ENCODE results near the gene TRIM63.

DNA sequence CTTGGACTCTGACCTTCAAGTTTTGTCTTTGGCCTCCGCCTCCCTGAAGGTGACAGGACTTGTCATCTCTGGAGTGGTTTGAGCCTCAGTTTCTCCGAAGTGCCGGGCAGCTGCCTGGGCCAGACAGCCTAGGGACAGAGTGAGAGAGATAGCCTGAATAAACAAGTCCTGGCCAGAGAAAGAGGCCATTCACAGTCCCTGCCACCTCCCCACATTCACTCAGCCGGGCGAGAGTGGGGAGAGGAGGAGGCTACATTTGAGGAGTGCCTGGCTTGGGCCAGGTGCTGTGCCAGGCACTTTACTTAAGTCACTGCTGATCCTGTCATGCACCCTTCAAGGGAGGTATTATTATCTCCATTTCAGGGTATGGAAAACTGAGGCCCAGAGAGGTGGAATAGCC lies 42.4 kb downstream of the TRIM63 start:
- TF ChIP-seq, protein P1, sequence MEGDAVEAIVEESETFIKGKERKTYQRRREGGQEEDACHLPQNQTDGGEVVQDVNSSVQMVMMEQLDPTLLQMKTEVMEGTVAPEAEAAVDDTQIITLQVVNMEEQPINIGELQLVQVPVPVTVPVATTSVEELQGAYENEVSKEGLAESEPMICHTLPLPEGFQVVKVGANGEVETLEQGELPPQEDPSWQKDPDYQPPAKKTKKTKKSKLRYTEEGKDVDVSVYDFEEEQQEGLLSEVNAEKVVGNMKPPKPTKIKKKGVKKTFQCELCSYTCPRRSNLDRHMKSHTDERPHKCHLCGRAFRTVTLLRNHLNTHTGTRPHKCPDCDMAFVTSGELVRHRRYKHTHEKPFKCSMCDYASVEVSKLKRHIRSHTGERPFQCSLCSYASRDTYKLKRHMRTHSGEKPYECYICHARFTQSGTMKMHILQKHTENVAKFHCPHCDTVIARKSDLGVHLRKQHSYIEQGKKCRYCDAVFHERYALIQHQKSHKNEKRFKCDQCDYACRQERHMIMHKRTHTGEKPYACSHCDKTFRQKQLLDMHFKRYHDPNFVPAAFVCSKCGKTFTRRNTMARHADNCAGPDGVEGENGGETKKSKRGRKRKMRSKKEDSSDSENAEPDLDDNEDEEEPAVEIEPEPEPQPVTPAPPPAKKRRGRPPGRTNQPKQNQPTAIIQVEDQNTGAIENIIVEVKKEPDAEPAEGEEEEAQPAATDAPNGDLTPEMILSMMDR (IDR thresholded peaks at IDR 0.05), result no peak
- no peak for TF ChIP-seq POLR2A (IDR thresholded peaks at IDR 0.05)

Measured in prostate gland (tissue), 2 donors.